GM19239 (cell line): ENCODE results near the gene SLC7A4.
"Not testable (repeated sequence)": the region's sequence is repeated elsewhere in the genome, so short reads cannot be mapped to it uniquely, and the experiment has no call there.

Source experiments
- DNase-seq: peaks from one replicate; pipeline ENCODE4 v3.0.0; 2011; ENCODE audit warnings: low spot score; ENCODE audit not compliant: insufficient read length
- FAIRE-seq: peaks from 2 replicates; lab custom pipeline; 2011; peaks lifted over from hg19 to GRCh38; lab: Jason Lieb, UNC

The SLC7A4 gene

DNA sequence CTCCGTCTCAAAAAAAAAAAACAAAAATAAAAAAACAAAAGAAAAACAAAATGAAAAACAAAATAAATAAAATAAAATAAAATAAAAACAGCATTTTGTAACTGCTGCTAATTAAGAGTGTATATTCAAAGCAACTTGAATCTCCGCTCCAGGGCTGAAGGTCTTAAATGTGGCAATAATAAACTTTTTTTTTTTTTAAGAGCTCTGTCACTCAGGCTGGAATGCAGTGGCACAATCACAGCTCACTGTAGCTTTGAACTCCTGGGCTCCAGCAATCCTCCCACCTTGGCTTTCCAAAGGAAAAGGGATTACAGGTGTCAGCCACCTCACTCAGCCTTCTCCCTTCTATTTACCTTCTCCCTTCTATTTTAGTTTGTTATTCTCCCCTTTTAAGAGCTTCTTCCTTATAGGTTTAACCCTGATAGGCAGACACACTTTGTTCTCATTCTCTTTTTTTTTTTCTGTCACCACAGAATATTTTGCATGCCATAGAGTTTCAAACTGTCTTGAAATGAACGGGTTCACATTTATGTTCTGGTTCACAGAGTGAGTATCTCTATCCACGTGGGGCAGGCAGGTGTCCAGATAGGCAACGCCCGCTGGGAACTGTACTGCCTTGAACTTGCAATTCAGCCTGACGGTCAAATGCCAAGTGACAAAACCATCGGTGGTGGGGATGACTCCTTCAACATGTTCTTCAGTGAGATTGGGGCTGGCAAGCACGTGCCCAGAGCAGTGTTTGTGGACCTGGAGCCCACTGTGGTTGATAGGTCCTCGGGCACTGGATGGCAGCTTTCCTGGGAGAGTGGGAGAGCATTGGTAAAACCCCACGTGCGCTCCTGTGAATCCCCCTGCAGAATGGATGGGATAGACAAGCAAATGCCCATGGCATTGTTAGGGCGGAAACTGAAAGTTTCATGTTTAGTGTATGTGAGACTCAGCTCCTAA lies 32.8 kb upstream of the SLC7A4 start:
- DNase-seq (no peak), FAIRE-seq (no peak)

DNA sequence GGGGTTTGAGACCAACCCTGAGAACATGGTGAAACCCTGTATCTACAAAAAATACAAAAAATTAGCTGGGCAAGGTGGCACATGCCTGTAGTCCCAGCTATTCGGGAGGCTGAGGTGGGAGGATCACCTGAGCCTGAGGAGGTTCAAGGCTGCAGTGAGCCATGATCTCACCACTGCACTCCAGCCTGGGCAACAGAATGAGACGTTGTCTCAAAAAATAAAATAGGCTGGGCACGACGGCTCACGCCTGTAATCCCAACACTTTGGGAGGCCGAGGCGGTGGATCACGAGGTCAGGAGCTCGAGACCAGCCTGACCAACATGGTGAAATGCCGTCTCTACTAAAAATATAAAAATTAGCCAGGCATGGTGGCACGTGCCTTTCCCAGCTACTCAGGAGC lies 32.1 kb upstream of the SLC7A4 start:
- not testable (repeated sequence) for FAIRE-seq, DNase-seq

GRCh38 chr22:21061660-21062321 lies 29.4 kb upstream of the SLC7A4 start:
- DNase-seq, FAIRE-seq: not testable (repeated sequence)

- not testable (repeated sequence) for DNase-seq, FAIRE-seq
Observed at GRCh38 chr22:21060363-21060762, 28.0 kb upstream of the SLC7A4 start.

GRCh38 chr22:21055880-21056319 lies 23.5 kb upstream of the SLC7A4 start:
- no peak for DNase-seq
- no peak for FAIRE-seq

DNA sequence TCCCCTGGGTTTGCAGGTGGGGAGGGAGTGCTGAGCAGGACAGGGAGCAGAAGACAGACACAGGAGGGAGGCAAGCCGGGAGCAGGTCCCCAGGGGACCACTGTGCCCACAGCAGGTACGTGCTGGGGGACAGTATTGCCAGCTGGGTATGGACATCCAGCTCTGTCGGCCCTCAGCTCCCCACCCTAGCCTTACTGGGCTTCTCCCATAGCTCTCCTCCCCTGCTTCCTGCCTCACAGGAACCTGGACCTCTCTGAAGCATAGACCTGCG lies 23.1 kb upstream of the SLC7A4 start:
- DNase-seq (no peak), FAIRE-seq (no peak)

GRCh38 chr22:21054714-21055563 lies 22.6 kb upstream of the SLC7A4 start:
- FAIRE-seq = no peak

GRCh38 chr22:21054046-21054713 lies 21.8 kb upstream of the SLC7A4 start:
- DNase-seq (no peak), FAIRE-seq (no peak)

More at GRCh38 chr22:21054714-21055563, 22.6 kb upstream of the SLC7A4 start:
- no peak for DNase-seq

- no peak for FAIRE-seq
- DNase-seq = no peak
Observed at GRCh38 chr22:21052715-21053459, 20.5 kb upstream of the SLC7A4 start.

DNA sequence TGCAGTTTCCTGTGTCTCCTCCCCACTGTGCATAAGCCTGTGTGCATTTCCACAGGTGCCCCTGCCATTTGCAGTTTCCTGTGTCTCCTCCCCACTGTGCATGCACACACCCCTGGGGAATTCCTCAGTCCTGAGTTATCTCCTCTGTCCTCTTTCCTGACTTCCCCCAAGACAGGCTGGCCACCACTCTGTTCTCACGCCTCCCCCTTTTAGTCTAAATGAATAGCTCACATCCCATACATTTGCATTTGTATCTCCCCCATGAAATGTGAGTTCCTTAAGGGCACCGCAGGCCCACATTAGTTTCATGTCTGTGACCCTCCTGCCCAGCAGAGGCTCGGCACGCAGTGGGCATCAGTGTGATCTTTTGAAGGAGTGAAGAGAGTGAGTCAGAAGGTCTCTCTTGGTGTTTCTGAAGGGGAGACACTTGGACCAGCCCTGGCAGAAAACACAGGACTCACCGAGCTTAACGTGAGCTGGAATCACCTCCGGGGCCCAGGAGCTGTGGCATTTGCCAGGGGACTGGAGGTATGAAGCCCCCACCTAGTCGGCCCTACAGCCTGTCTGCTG lies 19.6 kb upstream of the SLC7A4 start:
- FAIRE-seq = no peak

GRCh38 chr22:21051145-21051830 lies 18.9 kb upstream of the SLC7A4 start:
- FAIRE-seq = no peak
- DNase-seq = no peak

More for the DNA sequence above, 19.6 kb upstream of the SLC7A4 start:
- no peak for DNase-seq

- not testable (repeated sequence) for FAIRE-seq, DNase-seq
Observed at GRCh38 chr22:21048965-21049364, 16.6 kb upstream of the SLC7A4 start.

DNA sequence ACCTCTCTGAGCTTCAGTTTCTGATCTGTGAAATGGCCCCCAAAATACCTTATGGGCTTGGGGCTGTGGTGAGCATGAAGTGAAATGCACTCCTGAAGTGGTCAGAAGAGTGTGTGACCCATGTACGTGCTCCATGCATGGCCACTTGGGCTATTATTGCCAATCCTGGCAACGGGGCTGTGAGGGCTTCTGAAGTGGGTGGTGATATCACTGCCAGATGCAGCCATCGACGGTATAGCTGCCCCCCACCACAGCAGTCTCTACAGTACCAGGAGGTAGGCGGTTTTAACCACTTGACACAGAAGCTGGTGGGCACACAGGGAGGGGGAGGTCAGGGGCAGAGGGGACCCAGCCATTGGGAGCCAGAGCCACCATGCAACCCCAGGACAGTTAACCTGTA lies 16.1 kb upstream of the SLC7A4 start:
- FAIRE-seq = not testable (repeated sequence)

DNA sequence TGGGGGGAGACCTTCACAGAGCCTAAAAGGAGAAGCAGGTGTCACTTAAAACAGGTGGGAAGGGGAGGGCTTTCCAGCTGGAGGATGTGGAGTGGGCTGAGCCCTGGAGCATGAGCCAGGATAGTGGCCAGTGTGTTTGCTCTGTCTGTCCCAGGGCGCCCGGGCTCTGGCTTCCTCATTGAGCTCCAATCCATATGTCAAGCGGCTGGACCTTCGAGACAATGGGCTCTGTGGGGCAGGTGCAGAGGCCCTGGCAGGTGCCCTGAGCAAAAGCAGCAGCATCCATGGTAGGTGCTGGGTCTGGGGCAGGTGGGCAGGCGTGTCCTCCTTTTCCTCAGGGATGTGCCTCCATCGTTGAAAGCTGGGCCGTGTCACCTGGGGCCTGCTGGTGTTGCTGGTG lies 15.4 kb upstream of the SLC7A4 start:
- FAIRE-seq (no peak), DNase-seq (no peak)

More for the DNA sequence above, 16.1 kb upstream of the SLC7A4 start:
- not testable (repeated sequence) for DNase-seq

- FAIRE-seq (no peak), DNase-seq (no peak)
Observed at GRCh38 chr22:21047035-21047661, 14.8 kb upstream of the SLC7A4 start.

DNA sequence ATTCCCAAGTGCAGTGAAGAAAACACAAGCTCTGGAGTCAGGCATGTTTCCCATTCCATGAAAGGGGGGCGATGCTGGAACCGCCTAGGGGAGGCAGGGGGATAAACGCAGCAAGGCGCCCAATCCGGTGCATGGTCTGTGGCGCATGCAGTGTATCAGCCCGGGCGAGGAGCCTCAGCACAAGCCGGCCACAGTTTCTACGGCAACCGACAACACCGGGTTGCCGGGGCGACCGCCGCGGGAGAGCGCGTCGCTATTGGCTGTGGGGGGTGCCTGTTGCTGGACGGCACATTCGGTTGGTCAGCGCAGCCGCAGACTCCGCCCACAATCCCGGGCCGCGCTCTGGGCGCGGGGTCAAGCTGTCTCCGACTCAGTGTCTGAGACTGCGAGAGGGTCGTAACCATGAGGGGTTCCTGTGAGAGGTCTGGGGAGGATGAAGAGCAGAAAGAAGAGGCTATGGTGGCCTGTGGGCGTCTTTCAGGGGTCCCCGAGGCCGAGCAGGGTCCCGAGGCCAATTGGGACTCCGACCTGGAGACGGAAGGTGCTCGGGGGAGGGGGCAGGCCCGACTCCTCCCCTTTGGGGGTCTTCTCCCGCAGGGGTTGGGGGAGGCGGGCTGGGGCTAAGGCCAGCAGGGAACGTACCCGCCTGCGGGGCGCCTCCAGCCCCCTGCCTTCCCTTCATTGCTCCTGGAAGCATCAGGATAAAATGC lies 13.4 kb upstream of the SLC7A4 start, which contains the start of gene LRRC74B:
Gene LRRC74B (plus strand): TSS at position 362 of the 710 bp plus-strand sequence. CDS start 41 bp downstream, at position 403.
- FAIRE-seq = peak; percentile 68
- peak; percentile 91 for DNase-seq

DNA sequence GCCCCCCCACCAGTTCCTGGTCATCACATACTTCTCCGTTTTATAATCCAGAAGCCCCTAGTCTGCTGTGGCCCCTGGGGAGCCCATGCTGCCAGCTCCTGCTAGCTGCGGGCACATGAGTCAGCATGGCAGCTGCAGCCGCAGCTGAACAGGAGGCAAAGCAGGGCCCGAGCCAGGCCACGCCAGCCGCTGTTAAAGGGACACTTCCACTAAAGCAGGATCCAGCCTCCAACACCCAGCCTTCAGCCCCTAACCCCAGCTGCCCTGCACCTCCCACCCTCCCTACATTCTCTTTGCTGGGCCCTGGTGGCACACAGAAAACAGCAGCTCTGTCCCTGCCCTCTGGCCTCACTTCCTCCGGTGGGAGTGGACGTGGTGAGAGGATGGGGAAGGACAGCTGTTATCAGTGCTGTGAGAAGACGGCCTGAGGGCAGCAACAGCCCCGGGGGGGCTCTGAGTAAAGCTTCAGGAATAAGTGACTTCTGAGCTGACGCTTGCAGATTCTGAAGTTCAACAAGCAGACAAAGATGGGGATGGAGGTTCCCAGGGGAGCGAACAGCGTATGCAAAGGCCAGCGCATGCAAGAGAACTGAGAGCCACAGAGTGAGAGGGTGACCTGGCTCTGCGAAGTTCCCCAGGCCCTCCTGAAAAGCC lies 12.7 kb upstream of the SLC7A4 start:
- DNase-seq = no peak
- FAIRE-seq = no peak
